Brain pericyte (primary cell): ENCODE data around the gene MTNR1A.

Experiments used
- DNase-seq: peaks from one replicate; pipeline ENCODE4 v3.0.0-alpha.2; 2012; ENCODE audit warnings: low read depth, low spot score

MTNR1A gene

GRCh38 chr4:186554914-186555827 is at the start of gene MTNR1A:
Gene MTNR1A, minus strand, starts transcription at chr4:186555567. Its CDS starts 202 bp downstream, at chr4:186555365.
- no peak for DNase-seq

- DNase-seq: no peak
Observed at GRCh38 chr4:186604124-186604807, 48.9 kb upstream of the MTNR1A start.

- no peak for DNase-seq
Observed at GRCh38 chr4:186602978-186603377, 47.6 kb upstream of the MTNR1A start.

GRCh38 chr4:186599483-186599882 is 44.1 kb upstream of the MTNR1A start:
- DNase-seq: no peak

- DNase-seq: no peak
Observed at GRCh38 chr4:186598686-186599085, 43.3 kb upstream of the MTNR1A start.

GRCh38 chr4:186596850-186597390 is 41.6 kb upstream of the MTNR1A start:
- DNase-seq: no peak

GRCh38 chr4:186596346-186596745 is 41.0 kb upstream of the MTNR1A start:
- no peak for DNase-seq

- no peak for DNase-seq
Observed at GRCh38 chr4:186593587-186593973, 38.2 kb upstream of the MTNR1A start.

GRCh38 chr4:186592966-186593586 is 37.7 kb upstream of the MTNR1A start:
- DNase-seq: no peak

GRCh38 chr4:186592445-186592844 is 37.1 kb upstream of the MTNR1A start:
- DNase-seq: no peak

- no peak for DNase-seq
Observed at GRCh38 chr4:186591651-186592050, 36.3 kb upstream of the MTNR1A start.

- no peak for DNase-seq
Observed at GRCh38 chr4:186588503-186588902, 33.1 kb upstream of the MTNR1A start.

- no peak for DNase-seq
Observed at GRCh38 chr4:186587416-186588018, 32.1 kb upstream of the MTNR1A start.

- no peak for DNase-seq
Observed at GRCh38 chr4:186586205-186586604, 30.8 kb upstream of the MTNR1A start.

GRCh38 chr4:186584912-186585311 is 29.5 kb upstream of the MTNR1A start:
- no peak for DNase-seq

- DNase-seq: no peak
Observed at GRCh38 chr4:186581421-186581820, 26.1 kb upstream of the MTNR1A start.

GRCh38 chr4:186580669-186581068 is 25.3 kb upstream of the MTNR1A start:
- no peak for DNase-seq

- no peak for DNase-seq
Observed at GRCh38 chr4:186570193-186570996, 15.0 kb upstream of the MTNR1A start.

GRCh38 chr4:186569533-186570192 is 14.3 kb upstream of the MTNR1A start:
- DNase-seq: no peak

GRCh38 chr4:186566068-186566467 is 10.7 kb upstream of the MTNR1A start:
- DNase-seq: no peak
